Trophoblast cell (in vitro differentiated cells and primary cell): ENCODE measurements around the gene PLK4.
"Not testable (repeated sequence)": the region's sequence is repeated elsewhere in the genome, so short reads cannot be mapped to it uniquely, and the experiment has no call there.

Experiments
- DNase-seq, 2 donors: peaks; one replicate each; pipeline ENCODE4 v3.0.0-alpha.2; 2016
- H2AFZ ChIP-seq: 2 replicates; pipeline ENCODE4 v1.6.1; 2013; ENCODE audit warnings: low read length, moderate library complexity, mild to moderate bottlenecking; ENCODE audit not compliant: insufficient read depth, poor library complexity
- H2AK5ac ChIP-seq: 2 replicates; pipeline ENCODE4 v1.6.1; 2013; ENCODE audit warnings: mild to moderate bottlenecking, low read length
- H2BK120ac ChIP-seq: 2 replicates; pipeline ENCODE4 v1.6.1; 2013; ENCODE audit warnings: low read length, mild to moderate bottlenecking, moderate library complexity; ENCODE audit not compliant: insufficient read depth, poor library complexity
- H2BK12ac ChIP-seq: 2 replicates; pipeline ENCODE4 v1.6.1; 2013; ENCODE audit warnings: mild to moderate bottlenecking, low read length, moderate library complexity
- H2BK5ac ChIP-seq: 2 replicates; pipeline ENCODE4 v1.6.1; 2013; ENCODE audit warnings: low read length, low read depth, moderate library complexity, mild to moderate bottlenecking; ENCODE audit not compliant: poor library complexity
- H3K14ac ChIP-seq: 2 replicates; pipeline ENCODE4 v1.6.1; 2013; ENCODE audit warnings: mild to moderate bottlenecking, low read length
- H3K18ac ChIP-seq: 2 replicates; pipeline ENCODE4 v1.6.1; 2013; ENCODE audit warnings: mild to moderate bottlenecking, low read length
- H3K23ac ChIP-seq: 2 replicates; pipeline ENCODE4 v1.6.1; 2013; ENCODE audit warnings: low read length
- H3K27ac ChIP-seq: 2 replicates; pipeline ENCODE4 v1.5.1; 2013; ENCODE audit warnings: low read depth, mild to moderate bottlenecking, inconsistent platforms, low read length, moderate library complexity
- H3K27me3 ChIP-seq: 2 replicates; pipeline ENCODE4 v1.6.1; 2013; ENCODE audit warnings: inconsistent platforms, mild to moderate bottlenecking, low read length, moderate library complexity; ENCODE audit not compliant: insufficient read depth
- H3K36me3 ChIP-seq, 2 experiments: 1 replicate in 1 of 2; 2 replicates in 1 of 2; pipeline ENCODE4 v1.6.1; 2013; ENCODE audit warnings: low read length in 2 of 2, mild to moderate bottlenecking in 2 of 2, moderate library complexity in 1 of 2; ENCODE audit not compliant: insufficient read depth in 2 of 2, control insufficient read depth in 1 of 2
- H3K4ac ChIP-seq: 2 replicates; pipeline ENCODE4 v1.6.1; 2013; ENCODE audit warnings: low read depth, mild to moderate bottlenecking, low read length, moderate library complexity
- H3K4me1 ChIP-seq, 2 experiments: 1 replicate in 1 of 2; 2 replicates in 1 of 2; pipeline ENCODE4 v1.6.1; 2013; ENCODE audit warnings: low read length in 2 of 2, mild to moderate bottlenecking in 2 of 2, moderate library complexity in 1 of 2; ENCODE audit not compliant: insufficient read depth in 2 of 2, control insufficient read depth in 1 of 2
- H3K4me2 ChIP-seq: 2 replicates; pipeline ENCODE4 v1.6.1; 2013; ENCODE audit warnings: inconsistent platforms, mild to moderate bottlenecking, low read length, moderate library complexity
- H3K4me3 ChIP-seq: 2 replicates; pipeline ENCODE4 v1.5.1; 2013; ENCODE audit warnings: mild to moderate bottlenecking, low read depth, low read length, inconsistent platforms
- H3K79me1 ChIP-seq: one replicate; pipeline ENCODE4 v1.6.1; 2013; ENCODE audit warnings: low read length
- H3K79me2 ChIP-seq: 2 replicates; pipeline ENCODE4 v1.6.1; 2013; ENCODE audit warnings: low read length, mild to moderate bottlenecking; ENCODE audit not compliant: control insufficient read depth, insufficient read depth, poor library complexity
- H3K9ac ChIP-seq: 2 replicates; pipeline ENCODE4 v1.6.1; 2013; ENCODE audit warnings: mild to moderate bottlenecking, low read length
- H3K9me3 ChIP-seq: 2 replicates; pipeline ENCODE4 v1.6.1; 2013; ENCODE audit warnings: low read depth, mild to moderate bottlenecking, control low read depth, inconsistent platforms, low read length; ENCODE audit not compliant: insufficient read depth
- H4K12ac ChIP-seq: 2 replicates; pipeline ENCODE4 v1.6.1; 2013; ENCODE audit warnings: low read depth, mild to moderate bottlenecking, low read length, moderate library complexity
- H4K8ac ChIP-seq: 2 replicates; pipeline ENCODE4 v1.6.1; 2013; ENCODE audit warnings: low read depth, mild to moderate bottlenecking, low read length, moderate library complexity
- H4K91ac ChIP-seq: one replicate; pipeline ENCODE4 v1.6.1; 2013; ENCODE audit warnings: low read depth, mild to moderate bottlenecking, low read length, moderate library complexity
- WGBS: extraction: QIAGEN DNeasy Blood & Tissue Kit; methylation state at CpG from one replicate; pipeline ENCODE4 v1.1.7; 2013; ENCODE audit warnings: missing lambda C conversion rate; ENCODE audit not compliant: insufficient read length, insufficient coverage; ENCODE audit errors: extremely low coverage; 5-methylcytosine and 5-hydroxymethylcytosine counted together

The PLK4 gene

GRCh38 chr4:127922226-127922625, 41.5 kb downstream of the PLK4 start:
- Histone ChIP-seq H3K4ac (no peak overlapping the region), H3K79me1 (no peaks in the 10 kb centered on the region), H3K18ac (no peak overlapping the region), H3K9ac (no peak overlapping the region), H3K14ac (no peak overlapping the region), H3K79me2 (no peaks in the 10 kb centered on the region), H3K4me1 (no peaks in the 10 kb centered on the region), H2BK12ac (no peak overlapping the region), H3K4me2 (no peak overlapping the region), H2AFZ (no peak overlapping the region), H4K12ac (no peak overlapping the region), H4K8ac (no peak overlapping the region), H2AK5ac (no peak overlapping the region), H3K27me3 (no peaks in the 10 kb centered on the region), H3K23ac (no peak overlapping the region), H3K36me3 (peaks cover 2 to 7% of the 10 kb centered on the region in 2 experiments), H3K4me3 (no peak overlapping the region), H2BK5ac (no peak overlapping the region), H3K9me3 (no peaks in the 10 kb centered on the region), H3K27ac (no peak overlapping the region), H4K91ac (no peak overlapping the region), H2BK120ac (no peak overlapping the region)
- no peak for DNase-seq
- no CpG with 5 or more reads among the region's 2 CpGs for WGBS

GRCh38 chr4:127925720-127926119, 45.0 kb downstream of the PLK4 start:
- no CpG with 5 or more reads among the region's 2 CpGs for WGBS
- H3K4me3 ChIP-seq, result not testable (repeated sequence)

GRCh38 chr4:127930175-127930574, 49.5 kb downstream of the PLK4 start:
- Histone ChIP-seq H4K91ac (no peak overlapping the region), H3K27ac (no peak overlapping the region), H4K8ac (no peak overlapping the region), H2BK120ac (no peak overlapping the region), H3K9ac (no peak overlapping the region), H3K4ac (no peak overlapping the region), H2AFZ (no peak overlapping the region), H3K27me3 (no peaks in the 10 kb centered on the region), H3K4me3 (no peak overlapping the region), H2AK5ac (no peak overlapping the region), H3K36me3 (peaks cover 3 to 4% of the 10 kb centered on the region in 2 experiments), H3K79me2 (no peaks in the 10 kb centered on the region), H3K14ac (no peak overlapping the region), H3K9me3 (no peaks in the 10 kb centered on the region), H3K18ac (no peak overlapping the region), H3K23ac (no peak overlapping the region), H2BK12ac (no peak overlapping the region), H2BK5ac (no peak overlapping the region), H3K79me1 (no peaks in the 10 kb centered on the region), H3K4me2 (no peak overlapping the region), H3K4me1 (no peaks in the 10 kb centered on the region), H4K12ac (no peak overlapping the region)
- DNase-seq, result no peak
- WGBS, result no CpG with 5 or more reads among the region's 1 CpG

More at GRCh38 chr4:127925720-127926119, 45.0 kb downstream of the PLK4 start:
- not testable (repeated sequence) for H3K79me2 ChIP-seq, H2BK12ac ChIP-seq, H2BK120ac ChIP-seq, H3K27ac ChIP-seq, H3K23ac ChIP-seq, H3K9ac ChIP-seq, H3K18ac ChIP-seq, H3K14ac ChIP-seq, H3K4ac ChIP-seq, H3K36me3 ChIP-seq, DNase-seq, H3K79me1 ChIP-seq, H2AFZ ChIP-seq, H3K9me3 ChIP-seq, H3K27me3 ChIP-seq, H2BK5ac ChIP-seq, H3K4me2 ChIP-seq, H3K4me1 ChIP-seq, H4K91ac ChIP-seq, H2AK5ac ChIP-seq, H4K8ac ChIP-seq, H4K12ac ChIP-seq

- not testable (repeated sequence) for H3K18ac ChIP-seq, H3K36me3 ChIP-seq, H3K4me2 ChIP-seq, DNase-seq, H3K27ac ChIP-seq, H3K9me3 ChIP-seq, H2AK5ac ChIP-seq, H3K23ac ChIP-seq, H4K12ac ChIP-seq, H3K14ac ChIP-seq, H3K4me3 ChIP-seq, H2BK120ac ChIP-seq, H3K79me2 ChIP-seq, H4K91ac ChIP-seq, H3K9ac ChIP-seq, H4K8ac ChIP-seq, H2BK12ac ChIP-seq, H3K4ac ChIP-seq, H3K27me3 ChIP-seq, H2AFZ ChIP-seq, H2BK5ac ChIP-seq, H3K79me1 ChIP-seq, H3K4me1 ChIP-seq
- WGBS, result no CpG with 5 or more reads among the region's 6 CpGs
These were observed 51.1 kb downstream of the PLK4 start for GRCh38 chr4:127931836-127932235.
